Brain microvascular endothelial cell (primary cell): Measurements from ENCODE around the gene ACSL6.

Experiments
- DNase-seq: peaks from one replicate; pipeline ENCODE4 v3.0.0-alpha.2; 2020
- H3K27ac ChIP-seq: fragments of 250-450 bp; sonication (Bioruptor Pico); 2 replicates; pipeline ENCODE4 v1.5.1; 2020; ENCODE audit warnings: mild to moderate bottlenecking, moderate library complexity
- H3K27me3 ChIP-seq: fragments of 250-450 bp; sonication (Bioruptor Pico); replicated peaks from 2 replicates; pipeline ENCODE4 v1.5.1; 2020; ENCODE audit warnings: mild to moderate bottlenecking
- H3K36me3 ChIP-seq: fragments of 250-450 bp; sonication (Bioruptor Pico); replicated peaks from 2 replicates; pipeline ENCODE4 v1.5.1; 2020; ENCODE audit warnings: mild to moderate bottlenecking
- H3K4me3 ChIP-seq: 2 replicates; pipeline ENCODE4 v1.5.1; 2011; ENCODE audit warnings: low read depth, mild to moderate bottlenecking, control low read depth, low read length, moderate library complexity
- CTCF ChIP-seq: IDR thresholded peaks from 2 replicates; pipeline ENCODE4 v1.5.1; 2011; ENCODE audit warnings: low read depth, mild to moderate bottlenecking, moderate library complexity, low read length, control low read depth, inconsistent platforms; ENCODE audit errors: missing control alignments
- in situ Hi-C: cut with HindIII; loops from 2 replicates; pipeline ENCODE4 v1.10.0; 2017; ENCODE audit warnings: low sequenced_read_pairs, low pct_ligation_motif_present

The ACSL6 gene

GRCh38 chr5:132054031-132054696 is 42.7 kb upstream of the ACSL6 start:
- no peak for TF ChIP-seq CTCF

DNA sequence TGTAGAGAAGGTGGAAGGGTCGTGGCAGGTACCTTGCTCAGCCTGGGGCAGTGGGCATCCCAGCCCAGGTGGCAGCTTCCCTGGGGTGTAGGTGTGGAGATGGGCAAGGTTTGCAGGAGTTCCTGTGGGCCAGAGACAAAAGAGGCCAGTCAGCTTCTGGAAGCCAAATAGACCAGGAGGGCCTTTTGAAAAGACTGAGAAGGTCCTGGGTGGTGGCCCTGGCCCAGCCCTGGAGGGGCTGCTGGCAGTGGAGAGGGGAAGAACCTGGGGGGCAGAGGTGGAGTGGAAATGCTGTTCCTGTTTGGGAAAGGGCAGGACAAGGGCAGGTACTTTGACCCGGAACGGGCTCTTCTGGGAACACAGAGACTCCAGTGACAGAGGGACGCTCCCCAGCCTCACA is 42.0 kb upstream of the ACSL6 start:
- Histone ChIP-seq H3K36me3 (no peaks in the 10 kb centered on the region), H3K4me3 (no peak overlapping the region), H3K27me3 (no peaks in the 10 kb centered on the region), H3K27ac (no peak overlapping the region)
- TF ChIP-seq CTCF, result no peak
- in situ Hi-C loops, result no loop called here
- DNase-seq, result no peak

More at GRCh38 chr5:132054031-132054696, 42.7 kb upstream of the ACSL6 start:
- Histone ChIP-seq H3K27ac (no peak overlapping the region), H3K27me3 (no peaks in the 10 kb centered on the region), H3K4me3 (no peak overlapping the region), H3K36me3 (no peaks in the 10 kb centered on the region)
- DNase-seq, result no peak
- in situ Hi-C loops, result no loop called here

DNA sequence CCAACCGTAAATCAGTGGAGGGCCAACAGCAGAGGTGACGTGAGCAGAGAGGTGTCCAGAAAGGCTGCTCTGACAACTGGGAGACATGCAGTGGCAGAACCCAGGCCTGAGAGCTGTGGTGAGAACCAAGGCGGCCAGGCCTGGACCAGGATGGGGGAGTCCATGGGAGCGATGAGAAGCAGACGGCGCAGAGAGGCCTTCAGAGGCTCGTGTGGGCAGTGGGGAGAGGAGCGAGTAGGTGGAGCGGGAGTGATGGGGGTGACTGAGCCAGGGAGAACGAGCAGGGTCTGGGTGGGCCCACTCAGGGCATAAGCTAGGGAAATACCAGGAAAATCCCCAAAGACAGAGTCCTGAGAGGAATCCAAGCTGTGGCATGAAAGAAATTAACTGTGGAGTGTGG is 41.1 kb upstream of the ACSL6 start:
- H3K36me3 ChIP-seq, result no peaks in the 10 kb centered on the region
- DNase-seq, result no peak
- H3K4me3 ChIP-seq, result no peak overlapping the region
- no peak for TF ChIP-seq CTCF
- no peak overlapping the region for H3K27ac ChIP-seq
- in situ Hi-C loops, result no loop called here
- no peaks in the 10 kb centered on the region for H3K27me3 ChIP-seq

- in situ Hi-C loops, result no loop called here
- Histone ChIP-seq H3K4me3 (no peak overlapping the region), H3K27ac (no peak overlapping the region), H3K27me3 (no peaks in the 10 kb centered on the region), H3K36me3 (no peaks in the 10 kb centered on the region)
- TF ChIP-seq CTCF, result no peak
- no peak for DNase-seq
Measured at GRCh38 chr5:132050661-132051552, 39.4 kb upstream of the ACSL6 start.

DNA sequence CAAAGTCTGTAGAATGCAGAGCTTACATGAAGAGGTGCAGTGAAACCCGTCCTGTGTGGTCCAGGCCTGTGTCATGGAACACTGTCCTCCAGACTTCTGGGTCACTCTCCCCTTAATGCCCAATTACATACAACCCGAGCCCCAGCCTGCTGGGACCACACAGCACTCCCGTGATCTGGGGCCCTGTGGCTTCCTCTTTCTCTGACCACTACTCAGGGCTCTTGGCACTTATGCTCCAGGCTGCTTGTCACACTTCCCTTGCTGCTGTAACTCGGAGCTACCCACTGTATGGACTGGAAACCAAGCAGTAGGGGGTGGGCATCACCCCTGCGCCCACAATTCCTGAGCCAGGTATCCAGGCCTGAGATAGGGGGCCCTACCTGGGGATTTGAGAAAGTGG is 38.7 kb upstream of the ACSL6 start:
- no peak for DNase-seq
- Histone ChIP-seq H3K27ac (no peak overlapping the region), H3K27me3 (no peaks in the 10 kb centered on the region), H3K4me3 (no peak overlapping the region), H3K36me3 (no peaks in the 10 kb centered on the region)
- no peak for TF ChIP-seq CTCF
- in situ Hi-C loops, result no loop called here
